Liver (tissue), 3 donors: ENCODE results near the gene CMTM2.

Experiments used
- RAD21 ChIP-seq, 2 donors: IDR thresholded peaks; 2 replicates each; pipeline ENCODE4 v1.6.1; 2016; ENCODE audit warnings: antibody characterized with exemption in 2 of 2, mild to moderate bottlenecking in 2 of 2
- RXRA ChIP-seq, 2 donors: IDR thresholded peaks; 2 replicates each; pipeline ENCODE4 v1.6.1; 2017 to 2018; ENCODE audit warnings: antibody characterized with exemption in 2 of 2, mild to moderate bottlenecking in 1 of 2
- TF ChIP-seq, protein P1 (sequence below): fragments of 150-350 bp; IDR thresholded peaks from 2 replicates; pipeline ENCODE4 v1.5.1; 2017; ENCODE audit warnings: improper control_type of control experiment, low read depth, low read length; ENCODE audit not compliant: missing input control
- TF ChIP-seq, protein P2 (sequence below): IDR thresholded peaks from 2 replicates; pipeline ENCODE4 v1.6.1; 2016; ENCODE audit warnings: antibody characterized with exemption, mild to moderate bottlenecking
- TF ChIP-seq, protein P3 (sequence below): IDR thresholded peaks from 2 replicates; pipeline ENCODE4 v1.6.1; 2016; ENCODE audit warnings: antibody characterized with exemption
- donor health status: healthy.
- donor health status: healthy.

DNA sequence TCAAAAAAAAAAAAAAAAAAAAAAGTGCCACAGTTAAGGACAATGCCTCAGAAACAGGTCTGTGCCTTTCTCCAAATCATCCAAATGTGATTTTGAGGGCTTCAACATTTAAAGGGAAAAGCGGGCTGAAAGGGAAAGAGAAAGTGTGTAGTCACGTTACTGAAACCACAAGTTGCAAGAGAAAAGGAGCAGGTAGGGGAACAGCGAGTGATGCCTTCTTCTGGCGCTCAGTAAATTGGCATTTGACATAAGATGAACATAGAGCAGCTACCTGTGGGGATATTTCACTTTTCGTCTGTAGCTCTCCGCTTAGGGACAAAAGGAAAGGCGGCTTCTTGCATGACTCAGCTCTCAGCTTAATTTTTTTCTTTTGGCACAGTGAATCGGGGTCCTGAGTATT is 11.1 kb downstream of the CMTM2 start:
- TF ChIP-seq, protein P1, sequence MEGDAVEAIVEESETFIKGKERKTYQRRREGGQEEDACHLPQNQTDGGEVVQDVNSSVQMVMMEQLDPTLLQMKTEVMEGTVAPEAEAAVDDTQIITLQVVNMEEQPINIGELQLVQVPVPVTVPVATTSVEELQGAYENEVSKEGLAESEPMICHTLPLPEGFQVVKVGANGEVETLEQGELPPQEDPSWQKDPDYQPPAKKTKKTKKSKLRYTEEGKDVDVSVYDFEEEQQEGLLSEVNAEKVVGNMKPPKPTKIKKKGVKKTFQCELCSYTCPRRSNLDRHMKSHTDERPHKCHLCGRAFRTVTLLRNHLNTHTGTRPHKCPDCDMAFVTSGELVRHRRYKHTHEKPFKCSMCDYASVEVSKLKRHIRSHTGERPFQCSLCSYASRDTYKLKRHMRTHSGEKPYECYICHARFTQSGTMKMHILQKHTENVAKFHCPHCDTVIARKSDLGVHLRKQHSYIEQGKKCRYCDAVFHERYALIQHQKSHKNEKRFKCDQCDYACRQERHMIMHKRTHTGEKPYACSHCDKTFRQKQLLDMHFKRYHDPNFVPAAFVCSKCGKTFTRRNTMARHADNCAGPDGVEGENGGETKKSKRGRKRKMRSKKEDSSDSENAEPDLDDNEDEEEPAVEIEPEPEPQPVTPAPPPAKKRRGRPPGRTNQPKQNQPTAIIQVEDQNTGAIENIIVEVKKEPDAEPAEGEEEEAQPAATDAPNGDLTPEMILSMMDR = no peak
- TF ChIP-seq, protein P2, sequence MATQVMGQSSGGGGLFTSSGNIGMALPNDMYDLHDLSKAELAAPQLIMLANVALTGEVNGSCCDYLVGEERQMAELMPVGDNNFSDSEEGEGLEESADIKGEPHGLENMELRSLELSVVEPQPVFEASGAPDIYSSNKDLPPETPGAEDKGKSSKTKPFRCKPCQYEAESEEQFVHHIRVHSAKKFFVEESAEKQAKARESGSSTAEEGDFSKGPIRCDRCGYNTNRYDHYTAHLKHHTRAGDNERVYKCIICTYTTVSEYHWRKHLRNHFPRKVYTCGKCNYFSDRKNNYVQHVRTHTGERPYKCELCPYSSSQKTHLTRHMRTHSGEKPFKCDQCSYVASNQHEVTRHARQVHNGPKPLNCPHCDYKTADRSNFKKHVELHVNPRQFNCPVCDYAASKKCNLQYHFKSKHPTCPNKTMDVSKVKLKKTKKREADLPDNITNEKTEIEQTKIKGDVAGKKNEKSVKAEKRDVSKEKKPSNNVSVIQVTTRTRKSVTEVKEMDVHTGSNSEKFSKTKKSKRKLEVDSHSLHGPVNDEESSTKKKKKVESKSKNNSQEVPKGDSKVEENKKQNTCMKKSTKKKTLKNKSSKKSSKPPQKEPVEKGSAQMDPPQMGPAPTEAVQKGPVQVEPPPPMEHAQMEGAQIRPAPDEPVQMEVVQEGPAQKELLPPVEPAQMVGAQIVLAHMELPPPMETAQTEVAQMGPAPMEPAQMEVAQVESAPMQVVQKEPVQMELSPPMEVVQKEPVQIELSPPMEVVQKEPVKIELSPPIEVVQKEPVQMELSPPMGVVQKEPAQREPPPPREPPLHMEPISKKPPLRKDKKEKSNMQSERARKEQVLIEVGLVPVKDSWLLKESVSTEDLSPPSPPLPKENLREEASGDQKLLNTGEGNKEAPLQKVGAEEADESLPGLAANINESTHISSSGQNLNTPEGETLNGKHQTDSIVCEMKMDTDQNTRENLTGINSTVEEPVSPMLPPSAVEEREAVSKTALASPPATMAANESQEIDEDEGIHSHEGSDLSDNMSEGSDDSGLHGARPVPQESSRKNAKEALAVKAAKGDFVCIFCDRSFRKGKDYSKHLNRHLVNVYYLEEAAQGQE = no peak
- TF ChIP-seq, protein P3, sequence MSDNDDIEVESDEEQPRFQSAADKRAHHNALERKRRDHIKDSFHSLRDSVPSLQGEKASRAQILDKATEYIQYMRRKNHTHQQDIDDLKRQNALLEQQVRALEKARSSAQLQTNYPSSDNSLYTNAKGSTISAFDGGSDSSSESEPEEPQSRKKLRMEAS = no peak
- TF ChIP-seq RXRA (IDR thresholded peaks at IDR 0.05) = no peak
- no peak for TF ChIP-seq RAD21 (IDR thresholded peaks at IDR 0.05)
